Osteoblast (primary cell): ENCODE data around the gene ASB2. TPM values are rescaled to one million over a fixed set of nuclear protein-coding genes. Genes with fewer than 3 reads are reported as not detected.

Experiments used
- DNase-seq: peaks from one replicate; pipeline ENCODE4 v3.0.0; 2011; ENCODE audit warnings: low spot score, mixed read lengths; ENCODE audit not compliant: insufficient read length; ENCODE audit errors: missing footprints
- H2AFZ ChIP-seq: 2 replicates; pipeline ENCODE4 v1.6.0; 2011; ENCODE audit warnings: mild to moderate bottlenecking, low read length
- H3K27ac ChIP-seq: 2 replicates; pipeline ENCODE4 v1.5.1; 2011; ENCODE audit warnings: mild to moderate bottlenecking, low read depth, low read length, moderate library complexity
- H3K27me3 ChIP-seq: 2 replicates; pipeline ENCODE4 v1.6.0; 2012; ENCODE audit warnings: mild to moderate bottlenecking, control low read depth, inconsistent platforms, low read length, moderate library complexity; ENCODE audit not compliant: insufficient read depth
- H3K36me3 ChIP-seq: 2 replicates; pipeline ENCODE4 v1.5.1; 2011; ENCODE audit warnings: mild to moderate bottlenecking, low read length, control low read depth, moderate library complexity; ENCODE audit not compliant: insufficient read depth
- H3K4me1 ChIP-seq: 2 replicates; pipeline ENCODE4 v1.5.1; 2011; ENCODE audit warnings: mild to moderate bottlenecking, low read length, control low read depth, moderate library complexity; ENCODE audit not compliant: insufficient read depth
- H3K4me2 ChIP-seq: 2 replicates; pipeline ENCODE4 v1.6.0; 2011; ENCODE audit warnings: mild to moderate bottlenecking, low read length; ENCODE audit not compliant: insufficient read depth
- H3K4me3 ChIP-seq: fragments of 200-600 bp; sonication (generic); 3 replicates; pipeline ENCODE4 v1.5.1; 2012; ENCODE audit warnings: mild to moderate bottlenecking, low read length, inconsistent platforms; ENCODE audit not compliant: insufficient read depth
- H3K79me2 ChIP-seq: 2 replicates; pipeline ENCODE4 v1.6.0; 2012; ENCODE audit warnings: mild to moderate bottlenecking, low read length, control low read depth, inconsistent platforms; ENCODE audit not compliant: insufficient read depth
- H3K9me3 ChIP-seq: 2 replicates; pipeline ENCODE4 v1.5.1; 2011; ENCODE audit warnings: low read depth, low read length, control low read depth
- H4K20me1 ChIP-seq: 2 replicates; pipeline ENCODE4 v1.6.0; 2012; ENCODE audit warnings: mild to moderate bottlenecking, low read length, control low read depth; ENCODE audit not compliant: insufficient read depth
- total RNA-seq: library from RNA; depleted of rRNA; stranded (reverse); fragments of >200 nt; gene quantifications from 2 replicates; pipeline ENCODE4 v1.2.3, GENCODE V29; 2012
- TF ChIP-seq, protein P1 (sequence below): IDR thresholded peaks from 2 replicates; pipeline ENCODE4 v1.5.1; 2011; ENCODE audit warnings: mild to moderate bottlenecking, low read depth, low read length, moderate library complexity; ENCODE audit errors: extremely low read depth

The ASB2 gene
- total RNA-seq, 1 donor = 1.1 TPM

DNA sequence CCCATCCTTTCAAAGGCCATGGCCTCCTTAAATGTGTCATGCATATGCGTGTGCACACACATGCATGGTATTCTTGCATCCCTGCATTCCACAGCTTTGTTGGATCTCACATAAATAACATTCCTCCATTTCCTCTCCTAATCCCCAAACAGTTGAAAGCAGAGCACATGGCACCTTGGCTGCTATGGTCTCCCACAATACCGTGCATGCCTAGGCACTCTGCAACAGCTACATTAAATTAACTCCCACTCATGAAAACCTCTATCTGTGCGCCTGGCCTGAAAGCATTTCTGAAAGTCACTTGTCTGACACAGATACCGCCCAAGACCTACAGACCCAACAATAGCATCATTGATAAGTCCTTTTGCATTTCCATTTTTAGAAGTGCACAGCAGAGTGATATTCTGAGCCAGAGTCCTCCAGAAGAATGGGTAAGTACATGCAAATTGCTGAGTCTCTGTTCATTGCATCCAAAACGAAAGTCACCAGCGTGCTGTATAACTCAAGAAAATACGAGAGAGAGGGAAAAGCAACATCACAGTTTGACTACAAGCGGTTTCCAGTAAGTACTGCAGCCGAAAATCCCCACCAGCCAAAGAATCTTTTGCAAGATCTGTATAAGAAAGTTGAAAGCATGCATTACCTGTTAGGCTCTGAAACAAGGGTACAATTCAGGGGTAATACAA lies 436 bp downstream of the ASB2 start:
- no peaks in the 10 kb centered on the region for H3K27me3 ChIP-seq
- H3K4me1 ChIP-seq = peaks cover 6% of the 10 kb centered on the region
- no peaks in the 10 kb centered on the region for H3K36me3 ChIP-seq
- H3K9me3 ChIP-seq = no peaks in the 10 kb centered on the region
- peak; percentile 67 for DNase-seq
- H3K79me2 ChIP-seq = no peaks in the 10 kb centered on the region
- H4K20me1 ChIP-seq = no peaks in the 10 kb centered on the region
- peak overlapping the region; percentile 72 for H2AFZ ChIP-seq
- TF ChIP-seq, protein P1, sequence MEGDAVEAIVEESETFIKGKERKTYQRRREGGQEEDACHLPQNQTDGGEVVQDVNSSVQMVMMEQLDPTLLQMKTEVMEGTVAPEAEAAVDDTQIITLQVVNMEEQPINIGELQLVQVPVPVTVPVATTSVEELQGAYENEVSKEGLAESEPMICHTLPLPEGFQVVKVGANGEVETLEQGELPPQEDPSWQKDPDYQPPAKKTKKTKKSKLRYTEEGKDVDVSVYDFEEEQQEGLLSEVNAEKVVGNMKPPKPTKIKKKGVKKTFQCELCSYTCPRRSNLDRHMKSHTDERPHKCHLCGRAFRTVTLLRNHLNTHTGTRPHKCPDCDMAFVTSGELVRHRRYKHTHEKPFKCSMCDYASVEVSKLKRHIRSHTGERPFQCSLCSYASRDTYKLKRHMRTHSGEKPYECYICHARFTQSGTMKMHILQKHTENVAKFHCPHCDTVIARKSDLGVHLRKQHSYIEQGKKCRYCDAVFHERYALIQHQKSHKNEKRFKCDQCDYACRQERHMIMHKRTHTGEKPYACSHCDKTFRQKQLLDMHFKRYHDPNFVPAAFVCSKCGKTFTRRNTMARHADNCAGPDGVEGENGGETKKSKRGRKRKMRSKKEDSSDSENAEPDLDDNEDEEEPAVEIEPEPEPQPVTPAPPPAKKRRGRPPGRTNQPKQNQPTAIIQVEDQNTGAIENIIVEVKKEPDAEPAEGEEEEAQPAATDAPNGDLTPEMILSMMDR = no peak
- H3K27ac ChIP-seq = no peak overlapping the region
- H3K4me3 ChIP-seq = peak overlapping the region; percentile 20
- peak overlapping the region; percentile 69 for H3K4me2 ChIP-seq

- DNase-seq = no peak
- Histone ChIP-seq H3K27me3 (no peaks in the 10 kb centered on the region), H2AFZ (no peak overlapping the region), H3K36me3 (no peaks in the 10 kb centered on the region), H4K20me1 (no peaks in the 10 kb centered on the region), H3K4me3 (no peak overlapping the region), H3K4me2 (no peak overlapping the region), H3K9me3 (no peaks in the 10 kb centered on the region), H3K79me2 (no peaks in the 10 kb centered on the region), H3K27ac (no peak overlapping the region), H3K4me1 (peaks cover 3% of the 10 kb centered on the region)
- TF ChIP-seq, protein P1 = no peak
Observed at GRCh38 chr14:93974833-93975232, 1.5 kb downstream of the ASB2 start.

DNA sequence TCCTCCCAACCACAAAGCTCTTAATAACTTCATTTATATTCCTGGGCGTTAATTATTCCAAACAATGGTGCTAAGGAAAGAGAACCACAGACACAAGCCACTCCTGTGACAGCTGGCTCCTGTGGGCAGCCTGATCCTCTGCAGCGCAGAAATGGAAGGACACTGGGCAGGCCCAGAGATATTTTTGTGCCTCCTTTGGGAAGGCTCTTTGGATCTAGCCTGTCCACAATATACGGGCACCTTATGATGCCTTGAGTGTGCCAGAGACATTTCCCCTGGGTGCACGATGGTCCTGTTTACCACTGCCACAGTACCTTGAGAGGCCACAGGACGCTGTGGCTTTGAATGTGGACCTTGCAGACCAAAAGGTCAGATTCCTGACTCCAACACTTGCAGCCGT lies 2.1 kb downstream of the ASB2 start:
- Histone ChIP-seq H3K4me3 (no peak overlapping the region), H3K27me3 (no peaks in the 10 kb centered on the region), H3K79me2 (no peaks in the 10 kb centered on the region), H3K4me1 (peaks cover 3% of the 10 kb centered on the region), H3K9me3 (no peaks in the 10 kb centered on the region), H3K27ac (no peak overlapping the region), H3K4me2 (no peak overlapping the region), H4K20me1 (no peaks in the 10 kb centered on the region), H3K36me3 (no peaks in the 10 kb centered on the region), H2AFZ (no peak overlapping the region)
- DNase-seq = no peak
- TF ChIP-seq, protein P1 = no peak

- no peaks in the 10 kb centered on the region for H3K27me3 ChIP-seq
- no peaks in the 10 kb centered on the region for H3K9me3 ChIP-seq
- TF ChIP-seq, protein P1 = no peak
- no peak overlapping the region for H2AFZ ChIP-seq
- DNase-seq = no peak
- no peak overlapping the region for H3K4me2 ChIP-seq
- peaks cover 3% of the 10 kb centered on the region for H3K4me1 ChIP-seq
- no peaks in the 10 kb centered on the region for H3K36me3 ChIP-seq
- no peaks in the 10 kb centered on the region for H3K79me2 ChIP-seq
- no peak overlapping the region for H3K4me3 ChIP-seq
- H3K27ac ChIP-seq = no peak overlapping the region
- no peaks in the 10 kb centered on the region for H4K20me1 ChIP-seq
Observed at GRCh38 chr14:93973607-93974006, 2.8 kb downstream of the ASB2 start.
